ENCODE measurements around the gene SYT12. TPM values are rescaled to one million over a fixed set of nuclear protein-coding genes. Genes with fewer than 3 reads are reported as not detected.

Gene SYT12
- total RNA-seq, 1 experiment from 2014 or later = 4.6 TPM

DNA sequence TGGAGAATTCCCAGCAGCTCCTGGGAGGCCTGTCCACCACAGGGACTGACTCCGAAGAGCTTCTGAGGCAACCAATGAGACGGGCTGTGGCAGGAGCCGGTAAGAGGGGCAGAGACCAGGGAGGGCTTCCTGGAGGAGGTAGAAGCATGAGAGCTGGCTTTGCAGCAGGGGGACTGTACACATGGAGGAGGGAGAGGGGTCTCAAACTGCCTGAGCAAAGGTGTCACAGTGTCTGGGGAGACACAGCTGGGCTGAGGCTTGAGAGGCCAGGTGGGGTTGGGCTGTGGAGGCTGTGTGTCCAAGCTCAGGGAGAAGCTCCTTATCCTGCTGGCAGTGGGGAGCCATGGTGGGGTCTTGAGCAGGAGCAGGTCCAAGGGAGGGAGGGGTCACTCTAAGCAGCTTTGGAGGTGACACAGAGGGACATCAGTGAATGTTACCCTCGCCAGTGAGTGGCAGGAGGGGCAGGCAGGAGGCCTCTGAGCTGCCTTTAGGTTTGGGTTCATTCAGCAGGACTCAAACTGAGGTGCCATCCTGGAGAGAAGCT, 29.1 kb downstream of the SYT12 start:
- ATAC-seq (no peak), DNase-seq (ENCODE audit: low spot score) (no peak)
- no peak overlapping the region for H3K27ac Mint-ChIP-seq
- TF ChIP-seq, protein P1, sequence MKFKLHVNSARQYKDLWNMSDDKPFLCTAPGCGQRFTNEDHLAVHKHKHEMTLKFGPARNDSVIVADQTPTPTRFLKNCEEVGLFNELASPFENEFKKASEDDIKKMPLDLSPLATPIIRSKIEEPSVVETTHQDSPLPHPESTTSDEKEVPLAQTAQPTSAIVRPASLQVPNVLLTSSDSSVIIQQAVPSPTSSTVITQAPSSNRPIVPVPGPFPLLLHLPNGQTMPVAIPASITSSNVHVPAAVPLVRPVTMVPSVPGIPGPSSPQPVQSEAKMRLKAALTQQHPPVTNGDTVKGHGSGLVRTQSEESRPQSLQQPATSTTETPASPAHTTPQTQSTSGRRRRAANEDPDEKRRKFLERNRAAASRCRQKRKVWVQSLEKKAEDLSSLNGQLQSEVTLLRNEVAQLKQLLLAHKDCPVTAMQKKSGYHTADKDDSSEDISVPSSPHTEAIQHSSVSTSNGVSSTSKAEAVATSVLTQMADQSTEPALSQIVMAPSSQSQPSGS (CRISPR knock-in tag; IDR thresholded peaks at IDR 0.05; ENCODE audit: borderline replicate concordance, low read depth) = no peak
- TF ChIP-seq FOXK1 (CRISPR knock-in tag; IDR thresholded peaks at IDR 0.05) (no peak), SP1 (CRISPR knock-in tag; conservative IDR thresholded peaks at IDR 0.05) (no peak), FOXJ3 (CRISPR knock-in tag; IDR thresholded peaks at IDR 0.05; ENCODE audit: borderline replicate concordance) (no peak), RORB (CRISPR knock-in tag; IDR thresholded peaks at IDR 0.05) (no peak)
- TF ChIP-seq, protein P2, sequence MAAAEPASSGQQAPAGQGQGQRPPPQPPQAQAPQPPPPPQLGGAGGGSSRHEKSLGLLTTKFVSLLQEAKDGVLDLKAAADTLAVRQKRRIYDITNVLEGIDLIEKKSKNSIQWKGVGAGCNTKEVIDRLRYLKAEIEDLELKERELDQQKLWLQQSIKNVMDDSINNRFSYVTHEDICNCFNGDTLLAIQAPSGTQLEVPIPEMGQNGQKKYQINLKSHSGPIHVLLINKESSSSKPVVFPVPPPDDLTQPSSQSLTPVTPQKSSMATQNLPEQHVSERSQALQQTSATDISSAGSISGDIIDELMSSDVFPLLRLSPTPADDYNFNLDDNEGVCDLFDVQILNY (CRISPR knock-in tag; IDR thresholded peaks at IDR 0.05) = no peak
- TF ChIP-seq, protein P3, sequence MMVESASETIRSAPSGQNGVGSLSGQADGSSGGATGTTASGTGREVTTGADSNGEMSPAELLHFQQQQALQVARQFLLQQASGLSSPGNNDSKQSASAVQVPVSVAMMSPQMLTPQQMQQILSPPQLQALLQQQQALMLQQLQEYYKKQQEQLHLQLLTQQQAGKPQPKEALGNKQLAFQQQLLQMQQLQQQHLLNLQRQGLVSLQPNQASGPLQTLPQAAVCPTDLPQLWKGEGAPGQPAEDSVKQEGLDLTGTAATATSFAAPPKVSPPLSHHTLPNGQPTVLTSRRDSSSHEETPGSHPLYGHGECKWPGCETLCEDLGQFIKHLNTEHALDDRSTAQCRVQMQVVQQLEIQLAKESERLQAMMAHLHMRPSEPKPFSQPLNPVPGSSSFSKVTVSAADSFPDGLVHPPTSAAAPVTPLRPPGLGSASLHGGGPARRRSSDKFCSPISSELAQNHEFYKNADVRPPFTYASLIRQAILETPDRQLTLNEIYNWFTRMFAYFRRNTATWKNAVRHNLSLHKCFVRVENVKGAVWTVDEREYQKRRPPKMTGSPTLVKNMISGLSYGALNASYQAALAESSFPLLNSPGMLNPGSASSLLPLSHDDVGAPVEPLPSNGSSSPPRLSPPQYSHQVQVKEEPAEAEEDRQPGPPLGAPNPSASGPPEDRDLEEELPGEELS (CRISPR knock-in tag; IDR thresholded peaks at IDR 0.05) = no peak
- TF ChIP-seq, protein P4, sequence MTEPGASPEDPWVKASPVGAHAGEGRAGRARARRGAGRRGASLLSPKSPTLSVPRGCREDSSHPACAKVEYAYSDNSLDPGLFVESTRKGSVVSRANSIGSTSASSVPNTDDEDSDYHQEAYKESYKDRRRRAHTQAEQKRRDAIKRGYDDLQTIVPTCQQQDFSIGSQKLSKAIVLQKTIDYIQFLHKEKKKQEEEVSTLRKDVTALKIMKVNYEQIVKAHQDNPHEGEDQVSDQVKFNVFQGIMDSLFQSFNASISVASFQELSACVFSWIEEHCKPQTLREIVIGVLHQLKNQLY (CRISPR knock-in tag; IDR thresholded peaks at IDR 0.05) = no peak
- TF ChIP-seq, protein P5, sequence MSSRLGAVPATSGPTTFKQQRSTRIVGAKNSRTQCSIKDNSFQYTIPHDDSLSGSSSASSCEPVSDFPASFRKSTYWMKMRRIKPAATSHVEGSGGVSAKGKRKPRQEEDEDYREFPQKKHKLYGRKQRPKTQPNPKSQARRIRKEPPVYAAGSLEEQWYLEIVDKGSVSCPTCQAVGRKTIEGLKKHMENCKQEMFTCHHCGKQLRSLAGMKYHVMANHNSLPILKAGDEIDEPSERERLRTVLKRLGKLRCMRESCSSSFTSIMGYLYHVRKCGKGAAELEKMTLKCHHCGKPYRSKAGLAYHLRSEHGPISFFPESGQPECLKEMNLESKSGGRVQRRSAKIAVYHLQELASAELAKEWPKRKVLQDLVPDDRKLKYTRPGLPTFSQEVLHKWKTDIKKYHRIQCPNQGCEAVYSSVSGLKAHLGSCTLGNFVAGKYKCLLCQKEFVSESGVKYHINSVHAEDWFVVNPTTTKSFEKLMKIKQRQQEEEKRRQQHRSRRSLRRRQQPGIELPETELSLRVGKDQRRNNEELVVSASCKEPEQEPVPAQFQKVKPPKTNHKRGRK (CRISPR knock-in tag; IDR thresholded peaks at IDR 0.05; ENCODE audit: borderline replicate concordance) = no peak
- TF ChIP-seq, protein P6, sequence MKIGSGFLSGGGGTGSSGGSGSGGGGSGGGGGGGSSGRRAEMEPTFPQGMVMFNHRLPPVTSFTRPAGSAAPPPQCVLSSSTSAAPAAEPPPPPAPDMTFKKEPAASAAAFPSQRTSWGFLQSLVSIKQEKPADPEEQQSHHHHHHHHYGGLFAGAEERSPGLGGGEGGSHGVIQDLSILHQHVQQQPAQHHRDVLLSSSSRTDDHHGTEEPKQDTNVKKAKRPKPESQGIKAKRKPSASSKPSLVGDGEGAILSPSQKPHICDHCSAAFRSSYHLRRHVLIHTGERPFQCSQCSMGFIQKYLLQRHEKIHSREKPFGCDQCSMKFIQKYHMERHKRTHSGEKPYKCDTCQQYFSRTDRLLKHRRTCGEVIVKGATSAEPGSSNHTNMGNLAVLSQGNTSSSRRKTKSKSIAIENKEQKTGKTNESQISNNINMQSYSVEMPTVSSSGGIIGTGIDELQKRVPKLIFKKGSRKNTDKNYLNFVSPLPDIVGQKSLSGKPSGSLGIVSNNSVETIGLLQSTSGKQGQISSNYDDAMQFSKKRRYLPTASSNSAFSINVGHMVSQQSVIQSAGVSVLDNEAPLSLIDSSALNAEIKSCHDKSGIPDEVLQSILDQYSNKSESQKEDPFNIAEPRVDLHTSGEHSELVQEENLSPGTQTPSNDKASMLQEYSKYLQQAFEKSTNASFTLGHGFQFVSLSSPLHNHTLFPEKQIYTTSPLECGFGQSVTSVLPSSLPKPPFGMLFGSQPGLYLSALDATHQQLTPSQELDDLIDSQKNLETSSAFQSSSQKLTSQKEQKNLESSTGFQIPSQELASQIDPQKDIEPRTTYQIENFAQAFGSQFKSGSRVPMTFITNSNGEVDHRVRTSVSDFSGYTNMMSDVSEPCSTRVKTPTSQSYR (CRISPR knock-in tag; IDR thresholded peaks at IDR 0.05) = no peak
- TF ChIP-seq, protein P7, sequence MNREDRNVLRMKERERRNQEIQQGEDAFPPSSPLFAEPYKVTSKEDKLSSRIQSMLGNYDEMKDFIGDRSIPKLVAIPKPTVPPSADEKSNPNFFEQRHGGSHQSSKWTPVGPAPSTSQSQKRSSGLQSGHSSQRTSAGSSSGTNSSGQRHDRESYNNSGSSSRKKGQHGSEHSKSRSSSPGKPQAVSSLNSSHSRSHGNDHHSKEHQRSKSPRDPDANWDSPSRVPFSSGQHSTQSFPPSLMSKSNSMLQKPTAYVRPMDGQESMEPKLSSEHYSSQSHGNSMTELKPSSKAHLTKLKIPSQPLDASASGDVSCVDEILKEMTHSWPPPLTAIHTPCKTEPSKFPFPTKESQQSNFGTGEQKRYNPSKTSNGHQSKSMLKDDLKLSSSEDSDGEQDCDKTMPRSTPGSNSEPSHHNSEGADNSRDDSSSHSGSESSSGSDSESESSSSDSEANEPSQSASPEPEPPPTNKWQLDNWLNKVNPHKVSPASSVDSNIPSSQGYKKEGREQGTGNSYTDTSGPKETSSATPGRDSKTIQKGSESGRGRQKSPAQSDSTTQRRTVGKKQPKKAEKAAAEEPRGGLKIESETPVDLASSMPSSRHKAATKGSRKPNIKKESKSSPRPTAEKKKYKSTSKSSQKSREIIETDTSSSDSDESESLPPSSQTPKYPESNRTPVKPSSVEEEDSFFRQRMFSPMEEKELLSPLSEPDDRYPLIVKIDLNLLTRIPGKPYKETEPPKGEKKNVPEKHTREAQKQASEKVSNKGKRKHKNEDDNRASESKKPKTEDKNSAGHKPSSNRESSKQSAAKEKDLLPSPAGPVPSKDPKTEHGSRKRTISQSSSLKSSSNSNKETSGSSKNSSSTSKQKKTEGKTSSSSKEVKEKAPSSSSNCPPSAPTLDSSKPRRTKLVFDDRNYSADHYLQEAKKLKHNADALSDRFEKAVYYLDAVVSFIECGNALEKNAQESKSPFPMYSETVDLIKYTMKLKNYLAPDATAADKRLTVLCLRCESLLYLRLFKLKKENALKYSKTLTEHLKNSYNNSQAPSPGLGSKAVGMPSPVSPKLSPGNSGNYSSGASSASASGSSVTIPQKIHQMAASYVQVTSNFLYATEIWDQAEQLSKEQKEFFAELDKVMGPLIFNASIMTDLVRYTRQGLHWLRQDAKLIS (CRISPR knock-in tag; IDR thresholded peaks at IDR 0.05; ENCODE audit: borderline replicate concordance) = no peak
- ChIA-PET CTCF (interaction anchor here (0.6 to 4.0 kb wide), 18 partner anchors 8 to 331 kb away, joined by 3 to 22 read pairs (median 4); partner anchors contain the start of genes ANKRD13D and SYT12), POLR2A (no interaction called here)
- H3K9me3 Mint-ChIP-seq = no peaks in the 10 kb centered on the region
- H3K36me3 Mint-ChIP-seq = no peaks in the 10 kb centered on the region
- no peaks in the 10 kb centered on the region; the same call in 1 of the 2 replicates for H3K27me3 Mint-ChIP-seq (ENCODE audit: low read depth)
- peaks cover 23% of the 10 kb centered on the region for H3K4me1 Mint-ChIP-seq
- H3K4me3 Mint-ChIP-seq = no peak overlapping the region

All from WTC11 (cell line).